ENCODE measurements around the gene PPP2R5C. TPM values are rescaled to one million over a fixed set of nuclear protein-coding genes. Genes with fewer than 3 reads are reported as not detected.

PPP2R5C gene
- total and polyA plus RNA-seq, 2 of the 8 experiments (the other 6 are each of a cell fraction or from before 2014, with no cell fraction given): 49.6 to 95.9 TPM

GRCh38 chr14:101965181-101965544 is 203.7 kb downstream of the PPP2R5C start (continued):
- TF ChIP-seq JUND (IDR thresholded peaks at IDR 0.05; ENCODE audit: low read length): no peak
- TF ChIP-seq CBX5 (IDR thresholded peaks at IDR 0.05; ENCODE audit: low read depth, low read length): no peak
- TF ChIP-seq YY1 (IDR thresholded peaks at IDR 0.05; ENCODE audit: low read depth, low read length): peak; percentile 89
- peak; percentile 32; the same call in 1 of the 2 replicates for TF ChIP-seq TAF1 (IDR thresholded peaks at IDR 0.05; ENCODE audit: low read depth, low read length)
- no peak for TF ChIP-seq CHD7 (IDR thresholded peaks at IDR 0.05; ENCODE audit: insufficient replicate concordance, low read length)
- no peak for TF ChIP-seq ATF3 (IDR thresholded peaks at IDR 0.05; ENCODE audit: insufficient read depth, low read depth, low read length)
